WERI-Rb-1 (cell line): ENCODE results near the gene DIAPH1.
A peak's percentile ranks its signal among the peaks of the same experiment; 100 is the strongest.

Source experiments
- DNase-seq: peaks from one replicate; pipeline ENCODE4 v3.0.0-alpha.2; 2020
- H3K27ac ChIP-seq: fragments of 250-450 bp; sonication (Bioruptor Pico); 2 replicates; pipeline ENCODE4 v1.5.1; 2020; ENCODE audit warnings: mild to moderate bottlenecking, moderate library complexity
- H3K27me3 ChIP-seq: fragments of 250-450 bp; sonication (Bioruptor Pico); 2 replicates; pipeline ENCODE4 v1.5.1; 2021; ENCODE audit warnings: mild to moderate bottlenecking, low read depth, moderate library complexity; ENCODE audit not compliant: insufficient read depth, severe bottlenecking
- H3K36me3 ChIP-seq: fragments of 250-450 bp; sonication (Bioruptor Pico); 2 replicates; pipeline ENCODE4 v1.5.1; 2020; ENCODE audit warnings: mild to moderate bottlenecking, moderate library complexity
- H3K4me3 ChIP-seq: 2 replicates; pipeline ENCODE4 v1.5.1; 2011; ENCODE audit warnings: low read depth, mild to moderate bottlenecking, control low read depth, low read length
- H3K9me3 ChIP-seq: fragments of 250-450 bp; sonication (Bioruptor Pico); 2 replicates; pipeline ENCODE4 v1.5.1; 2021; ENCODE audit warnings: mild to moderate bottlenecking, moderate library complexity; ENCODE audit not compliant: severe bottlenecking
- CTCF ChIP-seq: IDR thresholded peaks from 2 replicates; pipeline ENCODE4 v1.5.1; 2011; ENCODE audit warnings: low read depth, mild to moderate bottlenecking, control low read depth, inconsistent platforms, low read length

Gene DIAPH1

GRCh38 chr5:141623611-141624010 is 4.8 kb upstream of the DIAPH1 start:
- peaks cover 80% of the 10 kb centered on the region for H3K36me3 ChIP-seq
- no peak for TF ChIP-seq CTCF
- no peak overlapping the region for H3K27ac ChIP-seq
- no peaks in the 10 kb centered on the region for H3K27me3 ChIP-seq
- H3K9me3 ChIP-seq = no peaks in the 10 kb centered on the region
- no peak for DNase-seq
- no peak overlapping the region for H3K4me3 ChIP-seq

GRCh38 chr5:141623186-141623585 is 4.4 kb upstream of the DIAPH1 start:
- DNase-seq = no peak
- Histone ChIP-seq H3K27ac (no peak overlapping the region), H3K4me3 (no peak overlapping the region), H3K9me3 (no peaks in the 10 kb centered on the region), H3K27me3 (no peaks in the 10 kb centered on the region), H3K36me3 (peaks cover 79% of the 10 kb centered on the region)
- TF ChIP-seq CTCF = no peak

- TF ChIP-seq CTCF = no peak
- Histone ChIP-seq H3K27me3 (no peaks in the 10 kb centered on the region), H3K27ac (peak overlapping the region; percentile 90), H3K36me3 (peaks cover 38% of the 10 kb centered on the region), H3K4me3 (peak overlapping the region; percentile 75), H3K9me3 (no peaks in the 10 kb centered on the region)
- DNase-seq = peak; percentile 51
Observed at GRCh38 chr5:141618030-141618803, 583 bp downstream of the DIAPH1 start.

- DNase-seq = no peak
- Histone ChIP-seq H3K27me3 (no peaks in the 10 kb centered on the region), H3K4me3 (peak overlapping the region; percentile 75), H3K27ac (no peak overlapping the region; the same call in 1 of the 2 replicates), H3K36me3 (peaks cover 33% of the 10 kb centered on the region), H3K9me3 (no peaks in the 10 kb centered on the region)
- TF ChIP-seq CTCF = no peak
Observed at GRCh38 chr5:141617682-141618029, 1.1 kb downstream of the DIAPH1 start.

- DNase-seq = no peak
- Histone ChIP-seq H3K4me3 (no peak overlapping the region), H3K9me3 (no peaks in the 10 kb centered on the region), H3K27ac (no peak overlapping the region), H3K36me3 (peaks cover 30% of the 10 kb centered on the region), H3K27me3 (no peaks in the 10 kb centered on the region)
- no peak for TF ChIP-seq CTCF
Observed at GRCh38 chr5:141617128-141617527, 1.7 kb downstream of the DIAPH1 start.
